GM10266 (cell line): Measurements from ENCODE around the gene PRMT1.

ENCODE experiments used
- DNase-seq: peaks from one replicate; pipeline ENCODE4 v3.0.0; 2012; ENCODE audit errors: extremely low spot score
- CTCF ChIP-seq: IDR thresholded peaks from 2 replicates; pipeline ENCODE4 v1.5.1; 2012; ENCODE audit warnings: mild to moderate bottlenecking, low read depth; ENCODE audit not compliant: control insufficient read depth, insufficient read depth; ENCODE audit errors: missing control alignments

The PRMT1 gene

GRCh38 chr19:49642492-49643035, 34.5 kb upstream of the PRMT1 start:
- no peak for TF ChIP-seq CTCF
- no peak for DNase-seq

GRCh38 chr19:49643466-49643865, 33.6 kb upstream of the PRMT1 start:
- no peak for TF ChIP-seq CTCF

GRCh38 chr19:49645592-49645991, 31.5 kb upstream of the PRMT1 start:
- no peak for TF ChIP-seq CTCF
- no peak for DNase-seq

More at GRCh38 chr19:49643466-49643865, 33.6 kb upstream of the PRMT1 start:
- DNase-seq: no peak

GRCh38 chr19:49645995-49646394, 31.1 kb upstream of the PRMT1 start:
- no peak for DNase-seq
- TF ChIP-seq CTCF: no peak

GRCh38 chr19:49646586-49646985, 30.5 kb upstream of the PRMT1 start:
- no peak for TF ChIP-seq CTCF
- no peak for DNase-seq

- no peak for TF ChIP-seq CTCF
- no peak for DNase-seq
Measured at GRCh38 chr19:49651029-49651819, 25.8 kb upstream of the PRMT1 start.

- no peak for TF ChIP-seq CTCF
- DNase-seq: no peak
Measured at GRCh38 chr19:49651820-49652550, 25.1 kb upstream of the PRMT1 start.
